Thyroid gland (tissue), 4 donors: ENCODE measurements around the gene TYW1B.
"Not testable (repeated sequence)": the region's sequence is repeated elsewhere in the genome, so short reads cannot be mapped to it uniquely, and the experiment has no call there.

Experiments
- POLR2A ChIP-seq, 2 donors: fragments of 450-650 bp; IDR thresholded peaks; one replicate each; pipeline ENCODE4 v1.6.1; 2017; ENCODE audit warnings: antibody characterized with exemption in 2 of 2, mild to moderate bottlenecking in 2 of 2, moderate library complexity in 1 of 2
- TF ChIP-seq, protein P1 (sequence below), 6 experiments: fragments of 200-600 bp in 3 of 6; fragments of 450-650 bp in 3 of 6; sonication (generic) in 3 of 6; IDR thresholded peaks; one replicate each; pipeline ENCODE4 v1.5.1; 2016 to 2019; ENCODE audit warnings: antibody characterized with exemption in 6 of 6, mild to moderate bottlenecking in 2 of 6, inconsistent platforms in 1 of 6, moderate library complexity in 1 of 6

DNA sequence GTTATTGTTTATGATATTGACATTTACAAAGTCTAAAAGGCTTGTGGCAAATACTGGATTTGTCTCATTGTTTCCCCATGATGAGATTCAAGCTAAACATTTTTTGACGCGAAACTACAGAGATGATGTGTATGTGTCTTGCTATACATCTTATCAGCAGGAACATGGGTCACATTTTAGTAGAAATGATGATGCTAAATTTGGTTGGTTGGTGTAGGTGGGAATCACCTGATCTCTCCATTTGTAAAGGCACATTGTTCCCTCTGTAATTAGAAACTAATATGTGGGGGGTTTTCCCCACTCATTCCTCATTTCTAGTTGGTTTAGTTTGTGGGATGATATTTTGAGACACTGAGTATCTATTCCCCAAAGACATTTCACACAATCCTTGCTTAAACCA lies 32.6 kb downstream of the TYW1B start:
- TF ChIP-seq, protein P1, sequence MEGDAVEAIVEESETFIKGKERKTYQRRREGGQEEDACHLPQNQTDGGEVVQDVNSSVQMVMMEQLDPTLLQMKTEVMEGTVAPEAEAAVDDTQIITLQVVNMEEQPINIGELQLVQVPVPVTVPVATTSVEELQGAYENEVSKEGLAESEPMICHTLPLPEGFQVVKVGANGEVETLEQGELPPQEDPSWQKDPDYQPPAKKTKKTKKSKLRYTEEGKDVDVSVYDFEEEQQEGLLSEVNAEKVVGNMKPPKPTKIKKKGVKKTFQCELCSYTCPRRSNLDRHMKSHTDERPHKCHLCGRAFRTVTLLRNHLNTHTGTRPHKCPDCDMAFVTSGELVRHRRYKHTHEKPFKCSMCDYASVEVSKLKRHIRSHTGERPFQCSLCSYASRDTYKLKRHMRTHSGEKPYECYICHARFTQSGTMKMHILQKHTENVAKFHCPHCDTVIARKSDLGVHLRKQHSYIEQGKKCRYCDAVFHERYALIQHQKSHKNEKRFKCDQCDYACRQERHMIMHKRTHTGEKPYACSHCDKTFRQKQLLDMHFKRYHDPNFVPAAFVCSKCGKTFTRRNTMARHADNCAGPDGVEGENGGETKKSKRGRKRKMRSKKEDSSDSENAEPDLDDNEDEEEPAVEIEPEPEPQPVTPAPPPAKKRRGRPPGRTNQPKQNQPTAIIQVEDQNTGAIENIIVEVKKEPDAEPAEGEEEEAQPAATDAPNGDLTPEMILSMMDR (IDR thresholded peaks at IDR 0.05), result not testable (repeated sequence)
- TF ChIP-seq POLR2A (IDR thresholded peaks at IDR 0.05), result not testable (repeated sequence)
